C1 segment of cervical spinal cord (tissue), 14 donors: ENCODE data around the gene SPRED1.

Experiments used
- DNase-seq, 14 donors: peaks; one replicate each; lab custom pipeline; 2025; lab: John Stamatoyannopoulos, UW

The SPRED1 gene

GRCh38 chr15:38252481-38253350, at the start of gene SPRED1:
Gene SPRED1 (plus strand): TSS chr15:38252836. CDS start chr15:38253186, 350 bp downstream.
- DNase-seq = peak in 13 of 14 donors; percentile 29 to 89 (median 79)

- no peak for DNase-seq
Measured at GRCh38 chr15:38205526-38206272, 46.9 kb upstream of the SPRED1 start.

DNA sequence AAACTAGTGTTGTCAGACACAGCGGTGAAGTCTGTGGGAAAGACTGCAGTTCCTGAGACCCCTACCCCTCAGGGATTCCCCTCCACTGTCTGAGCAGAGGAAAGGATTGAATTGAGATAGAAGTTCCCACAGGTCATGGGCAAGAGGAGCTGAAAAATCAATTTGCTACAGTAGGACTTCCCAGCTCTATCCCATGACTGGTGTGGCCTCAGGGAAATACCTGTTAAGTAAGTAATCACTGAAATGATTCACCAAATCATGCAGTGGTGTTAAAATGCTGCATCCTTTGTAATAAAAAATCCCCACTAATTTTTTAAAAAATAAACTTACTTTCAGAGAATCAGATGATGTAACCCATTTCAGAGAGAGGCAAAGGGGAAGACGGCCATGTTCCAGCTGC, 45.0 kb upstream of the SPRED1 start:
- no peak for DNase-seq

DNA sequence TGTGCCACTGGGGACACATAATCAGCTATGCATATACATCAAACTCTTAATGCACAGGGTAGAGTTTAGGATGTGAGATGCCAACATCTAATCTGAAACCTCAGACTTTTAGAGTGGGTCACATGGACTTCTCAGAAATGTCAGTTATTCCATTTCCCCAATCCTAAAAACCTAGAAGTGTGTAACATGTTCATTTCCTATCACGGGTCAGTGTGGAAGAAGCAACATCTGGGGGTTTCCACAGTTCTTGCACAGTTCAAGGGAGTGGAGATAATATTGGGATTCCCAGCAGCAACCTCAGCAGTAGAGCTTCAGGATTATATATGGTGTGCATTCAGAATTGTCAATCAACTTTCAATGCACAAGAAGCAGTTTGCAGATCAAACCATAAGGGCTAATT, 44.4 kb upstream of the SPRED1 start:
- DNase-seq = no peak

DNA sequence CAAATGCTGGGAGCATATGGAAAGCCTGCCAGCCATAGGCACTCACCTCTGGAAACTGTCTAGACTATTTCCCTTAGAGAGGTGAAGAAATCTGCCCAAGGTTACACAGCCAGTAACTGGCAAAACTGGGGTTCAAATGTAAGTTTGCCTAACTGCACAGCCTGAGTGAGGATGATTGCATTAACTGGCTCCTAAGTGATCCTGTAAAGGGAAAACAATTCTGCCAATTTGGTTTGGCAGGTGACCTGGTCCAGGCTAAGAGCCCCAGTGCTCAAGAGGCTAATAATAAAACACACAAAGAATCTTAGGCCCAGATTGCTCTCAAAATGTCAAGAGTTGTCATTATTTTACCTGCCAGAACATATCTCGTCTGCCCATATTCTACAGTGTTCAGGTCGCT, 43.9 kb upstream of the SPRED1 start:
- no peak for DNase-seq

GRCh38 chr15:38211249-38211648, 41.4 kb upstream of the SPRED1 start:
- no peak for DNase-seq

GRCh38 chr15:38211811-38212210, 40.8 kb upstream of the SPRED1 start:
- no peak for DNase-seq

DNA sequence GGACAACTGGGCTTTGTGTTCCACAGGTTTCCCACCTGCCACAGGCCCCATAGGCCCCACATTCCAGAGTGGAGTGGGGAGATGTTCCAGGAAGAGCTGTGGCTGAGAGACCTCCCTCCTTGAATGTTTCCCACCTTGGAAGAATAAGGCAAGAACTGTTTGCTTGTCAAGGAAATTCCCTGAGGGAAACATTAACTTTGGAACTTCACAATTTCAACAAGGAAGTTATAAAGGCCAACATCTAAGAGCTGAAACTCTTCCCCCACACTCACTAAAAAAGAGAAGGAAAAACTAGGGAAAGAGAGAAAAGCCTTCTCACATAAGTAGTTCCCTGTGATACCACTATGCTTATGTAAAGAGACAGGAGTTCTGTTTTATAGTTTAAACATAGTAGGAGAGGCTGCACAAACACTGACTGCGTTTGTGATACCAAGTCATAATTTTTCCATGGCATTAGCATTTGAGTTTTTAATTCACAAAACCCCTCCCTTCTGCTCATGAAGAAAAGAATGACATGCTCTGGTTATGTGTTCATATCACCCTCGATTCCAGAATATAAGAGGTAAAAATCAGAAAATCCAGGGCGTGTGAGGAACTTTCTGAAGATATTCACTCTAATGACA, 39.8 kb upstream of the SPRED1 start:
- no peak for DNase-seq

DNA sequence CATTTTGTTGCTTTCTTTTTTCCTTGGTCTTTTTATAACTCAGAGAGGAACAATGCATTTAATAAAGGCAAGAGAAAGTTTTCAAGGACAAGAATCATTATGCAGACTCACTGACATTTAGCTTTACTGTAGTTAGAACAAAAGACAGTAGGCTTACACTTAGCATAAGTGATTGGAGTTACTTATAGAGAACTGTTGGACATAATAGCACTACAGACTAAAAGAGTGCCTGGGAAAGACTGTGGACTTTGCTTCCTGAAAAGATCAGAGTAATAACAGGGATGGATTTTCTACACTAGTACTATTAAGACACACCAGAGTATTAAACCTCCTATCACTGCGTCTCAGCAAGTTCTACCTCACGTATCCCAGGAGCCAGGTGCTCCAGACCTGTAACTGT, 39.3 kb upstream of the SPRED1 start:
- DNase-seq = no peak

DNA sequence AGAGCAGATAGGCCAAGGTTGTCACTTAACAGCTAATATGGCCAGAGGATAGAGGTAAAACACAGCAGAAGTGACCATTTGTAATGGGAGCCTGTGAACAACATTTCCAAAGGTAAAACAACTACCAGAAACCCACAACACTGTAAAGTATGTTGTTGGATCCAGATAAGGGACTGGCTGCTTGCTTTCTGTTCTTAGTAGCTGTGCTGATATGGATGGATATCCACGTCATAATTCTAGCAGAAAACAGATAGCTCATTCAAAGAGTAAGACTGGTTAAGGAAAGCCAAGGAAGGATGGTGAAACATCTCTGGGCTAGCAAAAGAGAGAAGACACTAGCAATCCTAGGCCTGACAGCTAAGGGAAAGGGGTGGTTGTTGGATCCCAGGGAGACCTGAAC, 36.9 kb upstream of the SPRED1 start:
- DNase-seq = no peak

- DNase-seq = no peak
Measured at GRCh38 chr15:38216763-38217162, 35.9 kb upstream of the SPRED1 start.

- no peak for DNase-seq
Measured at GRCh38 chr15:38217191-38217595, 35.4 kb upstream of the SPRED1 start.

DNA sequence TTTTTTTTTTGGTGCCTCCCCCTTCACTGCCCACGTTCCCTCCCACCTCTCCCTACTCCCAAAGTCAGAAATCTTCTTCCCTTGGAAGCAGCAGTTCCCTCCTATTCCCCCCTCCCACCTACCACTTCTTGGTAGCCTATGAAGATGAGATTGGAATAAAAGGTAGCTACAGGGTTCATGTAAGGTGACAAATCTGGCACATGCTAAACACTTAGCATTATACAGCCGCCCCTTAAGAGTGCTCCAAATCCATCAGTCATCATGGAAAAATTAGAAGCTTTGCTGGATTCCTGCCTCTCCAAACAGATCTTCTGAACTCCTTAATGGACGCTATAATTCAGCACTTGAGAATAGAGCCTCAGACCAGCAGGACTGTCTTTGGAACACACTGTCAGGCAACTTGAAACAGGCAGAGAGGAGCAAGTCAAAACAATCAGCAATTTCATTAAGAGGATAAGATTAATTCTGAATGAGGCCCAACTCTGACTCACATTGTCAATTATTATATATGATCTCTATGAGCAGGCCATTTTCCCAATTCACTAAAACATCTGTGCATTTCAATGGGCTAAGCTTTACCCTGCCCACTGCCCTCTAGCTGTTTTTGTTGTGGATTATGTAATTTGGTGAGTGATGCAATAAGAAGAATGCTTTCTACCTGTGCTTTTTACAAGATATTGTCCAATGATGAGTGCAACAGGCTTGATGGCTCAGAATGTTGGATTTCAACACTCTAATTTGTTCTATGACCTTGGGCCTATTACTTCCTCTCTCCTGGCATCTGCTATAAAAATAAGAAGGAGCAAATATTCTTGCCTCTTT, 34.6 kb upstream of the SPRED1 start:
- DNase-seq = no peak

DNA sequence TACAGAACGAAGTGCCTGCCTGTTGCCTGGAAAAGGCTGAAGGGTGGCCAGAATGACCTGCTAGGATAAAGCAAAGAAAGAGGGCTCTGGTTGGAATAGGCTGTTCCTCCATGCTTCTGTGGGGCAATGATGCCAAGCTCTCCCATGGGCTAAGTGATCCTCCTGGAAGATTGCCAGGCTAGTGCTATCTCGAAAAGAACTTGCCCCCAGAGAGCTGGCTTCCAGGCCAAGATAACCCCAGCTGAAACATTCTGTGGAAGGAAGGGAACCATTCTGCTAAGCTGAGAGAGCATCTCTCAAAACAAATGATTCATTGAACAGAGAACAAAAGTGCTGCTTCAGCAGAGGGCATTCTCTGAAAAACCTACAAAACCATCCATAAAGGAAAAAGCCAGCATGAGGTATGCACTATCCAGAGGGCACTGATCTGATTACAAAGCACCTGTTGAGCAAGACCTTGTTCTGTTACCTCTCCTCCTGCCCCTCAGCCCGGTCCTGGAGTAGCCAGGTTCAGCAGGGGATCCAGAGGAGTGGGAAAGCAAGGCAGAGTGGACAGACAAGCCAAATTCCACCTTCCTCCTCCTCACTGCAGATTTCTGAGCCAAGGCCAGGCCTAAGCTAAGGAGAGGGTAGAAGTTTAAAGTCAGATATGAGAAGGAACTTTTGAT, 31.9 kb upstream of the SPRED1 start:
- peak in 2 of 14 donors; percentile 23 to 42 for DNase-seq

GRCh38 chr15:38224486-38224885, 28.1 kb upstream of the SPRED1 start:
- DNase-seq = no peak

DNA sequence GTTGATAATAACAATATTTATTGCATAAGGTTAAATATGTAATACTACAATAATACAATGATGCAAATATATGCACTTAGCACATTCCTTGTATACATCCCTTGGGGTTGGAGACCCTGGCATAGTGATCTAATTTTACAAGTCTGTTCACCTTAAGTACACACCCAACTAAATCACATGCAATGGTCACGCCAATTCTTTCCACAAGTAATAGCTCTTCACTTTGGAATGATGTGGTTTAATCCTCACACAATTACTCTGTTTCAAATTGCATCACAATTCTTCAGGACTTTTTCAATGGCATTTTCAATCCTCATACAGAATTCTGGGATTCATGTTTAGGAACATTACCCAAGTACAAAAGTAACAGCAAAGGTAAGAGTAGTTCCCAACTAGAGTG, 27.3 kb upstream of the SPRED1 start:
- DNase-seq = no peak

- peak in 12 of 14 donors; percentile 3 to 69 (median 46) for DNase-seq
Measured at GRCh38 chr15:38226608-38227266, 25.9 kb upstream of the SPRED1 start.

- DNase-seq = no peak
Measured at GRCh38 chr15:38227941-38228340, 24.7 kb upstream of the SPRED1 start.

DNA sequence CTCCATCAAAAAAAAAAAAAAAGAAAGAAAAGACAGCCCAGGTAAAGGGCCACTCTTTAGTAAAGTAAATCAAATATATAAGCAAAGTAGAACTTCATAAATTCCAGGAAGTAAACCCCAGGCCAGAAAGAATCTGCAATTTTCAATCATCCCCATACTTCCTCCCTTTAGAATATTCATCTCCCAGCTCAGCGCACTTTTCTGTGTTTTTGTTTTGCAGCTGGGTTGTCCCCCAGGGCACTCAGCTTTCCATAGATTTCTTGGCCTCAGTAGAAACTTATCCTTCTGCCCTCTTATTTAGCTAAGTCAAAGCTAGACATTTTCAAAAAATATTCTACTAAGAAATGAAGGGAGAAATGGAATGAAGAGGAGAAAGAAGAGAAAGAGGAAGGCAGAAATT, 24.0 kb upstream of the SPRED1 start:
- DNase-seq = no peak

- DNase-seq = no peak
Measured at GRCh38 chr15:38229705-38230310, 22.8 kb upstream of the SPRED1 start.
